GM18507 (cell line): Measurements from ENCODE around the gene NANOS1.
A peak's percentile ranks its signal among the peaks of the same experiment; 100 is the strongest.

Experiments used
- DNase-seq: peaks from one replicate; pipeline ENCODE4 v3.0.0; 2011; ENCODE audit warnings: low read depth; ENCODE audit not compliant: insufficient read length; ENCODE audit errors: extremely low spot score
- FAIRE-seq: peaks from 2 replicates; lab custom pipeline; 2011; peaks lifted over from hg19 to GRCh38; lab: Jason Lieb, UNC

NANOS1 gene

DNA sequence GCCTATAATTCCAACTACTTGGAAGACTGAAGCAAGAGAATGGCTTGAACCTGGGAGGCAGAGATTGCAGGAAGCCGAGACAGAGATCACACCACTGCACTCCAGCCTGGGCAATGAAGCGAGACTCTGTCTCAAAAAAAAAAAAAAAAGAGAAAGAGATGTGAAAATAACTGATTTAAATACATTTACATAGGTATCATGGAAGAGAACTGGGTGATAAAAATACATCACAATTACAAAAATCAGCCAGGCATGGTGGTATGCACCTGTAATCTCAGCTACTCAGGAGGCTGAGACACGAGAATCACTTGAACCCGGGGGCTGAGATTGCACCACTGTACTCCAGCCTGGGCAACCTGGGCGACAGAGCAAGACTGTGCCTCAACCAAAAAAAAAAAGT lies 19.8 kb downstream of the NANOS1 start:
- FAIRE-seq (no peak), DNase-seq (no peak)

DNA sequence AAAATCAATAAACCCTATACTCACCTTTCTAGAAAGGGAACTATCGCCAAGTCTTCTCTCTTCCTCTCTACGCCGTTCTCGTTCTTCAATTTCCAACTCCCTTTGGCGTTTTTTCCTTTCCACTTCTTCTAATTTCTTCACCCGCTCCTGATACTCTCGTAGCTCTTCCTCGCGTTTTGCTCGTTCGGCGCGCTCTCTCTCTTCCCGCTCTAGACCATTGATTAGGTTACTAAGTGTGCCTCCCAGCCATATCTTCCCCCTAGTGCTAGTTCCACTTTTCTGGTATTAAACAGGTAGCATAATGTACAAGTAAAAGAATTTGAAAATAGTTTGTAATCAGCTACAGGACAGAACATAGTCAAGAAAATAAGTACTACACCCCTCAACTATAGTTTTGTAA lies 20.3 kb downstream of the NANOS1 start:
- FAIRE-seq (no peak), DNase-seq (no peak)

DNA sequence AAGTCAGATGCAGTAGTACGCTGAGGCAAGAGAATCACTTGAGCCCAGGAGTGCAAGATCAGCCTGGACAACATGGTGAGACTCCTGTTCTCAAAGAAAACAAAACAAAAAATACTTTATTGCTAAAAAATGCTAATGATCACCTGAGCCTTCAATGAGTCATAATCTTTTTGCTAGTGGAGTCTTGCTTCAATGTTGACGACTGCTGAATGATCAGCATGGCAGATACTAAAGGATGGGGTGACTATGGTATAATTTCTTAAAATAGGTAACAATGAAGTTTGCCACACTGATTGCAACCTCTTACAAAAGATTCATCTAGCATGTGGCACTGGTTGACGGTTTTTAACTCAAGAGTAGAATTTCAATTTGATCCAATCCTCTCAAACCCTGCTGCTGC lies 22.3 kb downstream of the NANOS1 start:
- FAIRE-seq (no peak), DNase-seq (no peak)

DNA sequence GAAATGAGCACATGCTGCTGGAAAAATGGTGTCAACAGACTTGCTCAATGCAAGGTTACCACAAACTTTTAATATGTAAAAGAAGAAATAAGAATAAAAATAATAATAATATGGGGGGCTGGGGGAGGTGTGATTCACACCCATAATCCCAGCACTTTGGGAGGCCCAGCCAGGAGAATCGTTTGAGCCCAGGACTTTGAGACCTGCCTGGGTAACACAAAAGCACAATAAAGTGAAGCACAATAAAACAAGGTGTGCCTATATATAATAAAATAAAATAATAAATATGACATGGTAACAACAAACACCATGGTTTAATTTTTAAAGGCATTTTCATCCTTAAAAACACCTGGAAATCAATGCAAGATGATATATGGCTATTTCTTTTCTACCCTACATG lies 26.0 kb downstream of the NANOS1 start:
- DNase-seq: no peak
- FAIRE-seq: no peak

DNA sequence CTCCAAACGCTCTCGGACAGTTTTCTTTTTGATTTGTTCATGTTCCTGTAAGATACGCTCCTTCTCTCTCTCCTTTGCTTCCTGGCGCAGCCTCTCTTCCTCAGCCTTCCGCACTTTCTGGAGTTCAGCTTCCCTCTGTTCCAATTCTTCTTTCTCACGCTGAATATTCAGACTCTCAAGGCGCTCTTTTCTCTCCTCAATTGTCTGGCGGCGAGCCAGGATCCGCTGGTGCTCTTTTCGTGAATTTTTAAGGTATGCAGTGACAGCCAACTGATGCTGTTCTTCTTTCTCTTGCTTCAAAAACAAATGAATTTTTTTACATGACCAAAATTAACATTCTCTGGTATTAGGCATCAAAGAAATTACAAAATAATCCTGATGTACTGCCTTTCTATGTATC lies 28.5 kb downstream of the NANOS1 start:
- no peak for FAIRE-seq
- DNase-seq: no peak

DNA sequence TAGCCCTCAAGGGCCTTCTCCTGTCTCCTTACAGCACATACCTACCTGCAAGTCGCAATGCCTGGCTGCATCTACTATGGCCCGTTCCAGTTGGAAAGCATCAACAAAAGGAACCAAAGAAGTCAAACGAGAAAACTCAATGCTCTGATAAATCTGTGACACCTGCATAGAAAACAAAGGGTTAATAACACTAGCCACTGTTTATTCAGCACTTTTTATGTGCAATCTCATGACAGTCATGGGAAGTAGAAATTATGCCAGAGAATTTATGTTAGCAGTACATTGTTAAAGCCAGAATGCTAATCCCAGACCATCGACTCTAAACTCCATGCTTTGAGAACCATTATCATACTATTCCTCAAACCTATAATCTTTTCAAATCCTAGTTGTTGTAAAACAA lies 30.0 kb downstream of the NANOS1 start:
- DNase-seq: no peak
- no peak for FAIRE-seq

DNA sequence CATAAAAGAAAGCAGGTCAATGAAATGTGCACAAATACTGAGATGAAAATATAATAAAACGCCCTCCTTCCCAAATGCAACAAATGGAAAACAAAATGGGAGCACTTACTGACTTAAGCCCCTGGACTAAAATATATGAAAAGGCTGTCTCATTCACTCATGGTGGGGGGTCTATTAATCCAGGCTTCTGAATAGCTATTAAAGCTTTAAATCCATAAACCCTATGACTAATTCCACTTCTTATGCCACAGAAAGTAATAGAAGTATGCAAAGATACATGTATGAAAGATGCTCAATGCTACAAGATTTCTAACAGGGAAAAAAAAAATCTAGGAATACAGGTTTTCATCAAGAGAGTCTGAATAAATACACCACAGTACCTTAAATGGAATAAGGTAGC lies 30.6 kb downstream of the NANOS1 start:
- FAIRE-seq (no peak), DNase-seq (no peak)

DNA sequence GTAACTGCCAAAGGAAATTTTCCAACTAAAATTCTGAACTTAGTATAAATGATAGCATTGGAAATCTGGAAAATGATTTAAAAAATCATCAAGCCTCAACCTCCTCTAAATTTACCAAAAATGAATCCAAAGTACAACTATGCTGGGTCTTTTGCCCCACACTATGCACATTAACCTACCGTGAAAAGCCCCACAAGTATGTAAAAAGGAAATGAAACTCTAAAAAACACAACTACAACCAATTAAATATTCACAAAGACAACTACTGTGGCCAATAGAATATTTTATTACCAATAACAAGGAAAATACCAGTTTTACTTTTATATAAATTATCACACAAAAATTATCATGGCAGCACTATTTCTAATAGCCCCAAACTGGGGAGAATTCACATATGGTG lies 31.8 kb downstream of the NANOS1 start:
- FAIRE-seq: peak; percentile 39
- DNase-seq: no peak

DNA sequence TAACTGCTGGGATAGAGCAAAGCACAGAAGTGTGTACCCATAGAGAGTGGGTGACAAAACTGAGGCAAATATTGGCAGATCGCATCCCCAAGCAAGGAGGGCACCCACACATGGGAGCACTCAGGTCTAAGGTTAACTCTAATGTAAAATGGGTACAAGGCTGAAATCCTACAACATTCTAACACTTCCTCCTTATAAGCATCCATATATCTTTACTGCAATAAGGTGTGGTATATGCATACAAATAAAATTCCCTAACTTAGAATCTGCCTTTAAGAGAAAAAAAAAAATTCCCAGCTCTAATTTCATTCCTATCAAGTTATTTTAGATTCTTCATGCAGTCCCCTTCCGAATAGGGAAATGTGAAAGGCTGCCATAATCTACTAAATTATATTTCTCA lies 32.4 kb downstream of the NANOS1 start:
- FAIRE-seq: no peak
- no peak for DNase-seq

DNA sequence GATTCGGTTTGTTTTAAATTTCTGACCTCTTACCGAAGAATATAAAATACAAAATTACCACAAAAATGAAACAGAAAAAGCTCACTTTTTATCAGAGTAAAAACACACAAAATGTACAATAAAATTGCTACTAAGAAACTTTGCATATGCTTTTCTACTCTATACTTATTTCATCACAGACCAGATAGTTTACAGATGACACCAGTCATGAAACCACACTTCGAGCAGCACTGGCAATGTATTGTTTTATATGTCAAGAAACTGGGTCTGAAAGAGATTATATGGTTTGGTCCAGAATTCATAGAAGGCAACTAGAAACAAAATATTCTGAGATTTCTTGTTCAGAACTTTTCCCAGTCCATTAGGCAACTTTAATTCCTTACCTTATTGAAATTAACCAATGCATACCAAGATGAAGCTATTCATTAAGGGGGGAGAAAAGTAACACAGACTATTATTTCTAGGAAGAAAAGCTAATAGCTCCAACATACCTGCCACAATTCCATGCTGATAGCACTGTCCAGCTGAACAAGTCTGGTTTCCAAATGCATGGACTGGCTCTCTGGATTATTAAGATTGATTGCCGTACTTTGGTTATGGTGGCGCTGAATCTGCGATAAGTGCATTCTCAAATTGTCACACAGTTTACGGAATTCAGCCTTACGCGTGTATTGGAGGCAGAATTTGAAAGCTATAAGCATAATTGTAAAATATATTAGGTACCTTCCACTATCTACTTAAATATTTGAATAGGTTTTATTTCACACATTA lies 41.1 kb downstream of the NANOS1 start:
- FAIRE-seq (no peak), DNase-seq (no peak)

DNA sequence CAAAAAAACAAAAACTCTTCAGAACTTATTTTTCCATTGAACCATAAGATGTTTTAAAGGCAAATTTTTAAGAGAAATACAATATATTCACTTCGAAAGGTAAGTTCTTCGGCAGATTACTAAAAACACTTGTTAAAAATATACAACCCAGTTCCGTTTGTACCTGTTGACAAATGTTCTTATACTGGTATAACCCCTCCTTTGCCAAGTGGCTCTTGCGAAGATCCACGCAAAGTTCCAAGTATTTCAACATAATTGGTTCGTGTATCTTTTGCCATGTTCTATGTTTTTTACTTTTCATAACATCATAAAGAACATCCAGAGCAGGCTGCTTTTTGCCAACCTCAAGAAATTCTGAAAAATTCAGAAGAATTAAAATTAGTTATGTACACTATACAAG lies 44.1 kb downstream of the NANOS1 start:
- FAIRE-seq: peak; percentile 9
- DNase-seq: no peak

DNA sequence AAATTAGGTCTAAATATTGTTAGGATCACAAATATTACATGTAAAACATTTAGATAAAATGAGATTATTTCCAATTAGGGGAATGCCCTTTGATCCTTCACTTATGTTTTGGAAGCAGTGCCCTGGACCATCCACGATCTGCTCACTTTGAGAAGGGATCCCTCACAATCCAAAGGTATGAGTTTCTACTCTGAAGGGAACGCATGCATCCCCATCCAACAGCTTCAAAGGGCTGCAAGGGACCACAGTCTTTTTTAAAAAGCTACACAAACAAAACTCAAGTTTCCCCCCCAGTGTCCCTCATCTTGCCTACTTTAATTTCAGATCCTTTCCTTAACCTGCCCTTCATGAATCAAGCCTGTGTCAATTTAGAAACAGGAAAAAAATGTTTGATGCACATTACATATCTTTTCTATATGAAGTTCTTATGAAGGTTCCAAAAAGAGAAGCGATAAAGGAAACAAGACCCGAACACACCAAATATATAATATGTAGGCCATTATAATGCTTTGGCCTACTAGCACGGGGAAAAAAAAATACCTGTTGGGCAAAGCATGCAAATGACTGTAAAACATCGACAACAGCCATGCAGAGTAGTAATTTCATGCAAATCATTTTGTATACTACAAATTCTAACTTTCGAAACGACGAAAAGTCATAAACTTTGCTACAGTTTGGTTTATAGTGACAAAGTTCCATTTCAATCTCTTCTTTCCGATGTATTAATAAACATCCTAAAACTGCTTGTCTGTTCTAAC lies 49.1 kb downstream of the NANOS1 start:
- FAIRE-seq: peak; percentile 42

DNA sequence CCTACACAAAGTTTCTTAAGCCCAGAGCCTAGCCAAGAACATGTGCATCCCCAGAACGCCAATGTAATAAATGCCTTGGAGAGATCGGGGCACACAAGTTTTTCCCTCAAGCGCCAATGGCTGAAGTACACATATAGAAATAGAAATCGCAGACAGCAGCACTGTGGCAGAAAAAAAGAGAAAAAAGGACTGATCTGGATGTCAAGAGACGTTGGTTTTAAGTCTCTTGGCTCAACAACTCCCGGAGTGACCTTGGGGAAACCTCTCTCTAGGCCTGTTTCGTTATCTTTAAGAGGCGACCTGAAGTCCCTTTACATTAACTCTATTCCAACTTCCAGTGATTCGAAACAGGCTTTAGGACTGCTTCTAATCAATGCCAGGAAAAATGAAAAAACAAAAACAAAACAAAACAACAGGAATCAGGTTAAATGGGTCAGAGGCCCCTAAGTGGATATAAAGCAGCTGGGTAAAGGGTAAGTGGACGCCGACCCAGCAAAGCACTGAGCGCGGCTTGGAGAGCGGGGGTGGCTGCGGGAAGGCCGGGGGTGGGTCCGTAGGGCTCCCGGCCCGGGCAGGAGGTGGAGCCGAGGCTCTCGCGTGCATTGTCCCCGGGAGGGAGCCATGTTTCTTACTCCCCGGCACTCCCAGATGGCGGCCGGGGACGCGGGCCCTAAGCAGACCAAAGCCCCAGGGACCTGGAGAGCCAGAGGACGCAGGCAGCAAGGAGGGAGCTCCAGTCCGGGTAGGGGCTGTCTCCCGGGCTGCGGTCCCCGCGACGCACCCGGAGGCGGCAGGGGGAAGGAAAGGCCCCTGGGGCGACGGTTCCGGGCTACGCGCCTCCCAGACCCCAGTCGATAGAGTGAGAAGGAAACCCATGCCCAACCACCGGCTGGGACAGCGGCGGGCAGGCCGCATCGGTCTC lies 50.3 kb downstream of the NANOS1 start:
- DNase-seq: peak; percentile 68
- FAIRE-seq: peak; percentile 81

More for the DNA sequence above, 49.1 kb downstream of the NANOS1 start:
- no peak for DNase-seq

DNA sequence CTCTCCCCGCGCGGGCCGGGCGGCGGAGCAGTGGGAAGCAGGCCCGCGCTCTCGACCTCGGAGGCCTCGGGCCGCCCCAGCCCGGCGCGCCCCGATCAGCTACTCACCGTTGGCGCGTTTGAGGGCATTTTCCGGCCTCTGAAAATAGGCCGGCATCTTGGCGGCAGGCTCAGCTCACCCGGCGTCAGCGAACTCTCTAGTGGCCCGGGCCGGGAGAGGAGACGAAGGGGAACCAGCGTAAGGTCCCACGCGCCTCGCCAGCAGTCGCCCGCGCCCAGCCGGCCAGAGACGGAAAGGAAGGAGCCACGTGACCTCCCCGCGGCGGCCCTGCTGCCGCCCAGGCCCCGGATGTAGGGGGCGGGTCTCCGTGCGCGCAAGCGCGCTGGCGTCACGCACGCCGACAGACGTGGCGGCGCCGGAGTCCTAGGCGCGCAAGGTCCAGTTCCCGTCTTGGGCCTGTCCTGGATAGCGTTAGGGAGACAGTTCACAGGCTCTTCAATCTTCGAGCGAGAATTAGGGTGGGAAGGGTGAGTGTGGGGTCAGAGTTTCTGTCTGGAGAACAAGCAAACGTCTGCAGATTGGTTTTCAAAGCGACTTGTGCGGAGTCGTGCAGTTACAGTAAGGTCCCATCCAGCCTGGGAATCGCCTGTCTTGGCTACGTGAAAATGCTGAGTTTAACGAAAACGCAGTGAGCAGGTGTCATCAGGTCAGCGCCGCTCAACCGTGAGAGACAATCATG lies 51.2 kb downstream of the NANOS1 start, which contains the start of gene EIF3A:
TSS of gene EIF3A (minus strand) at position 297 of the 739 bp plus-strand sequence. CDS start at position 156, 141 bp downstream.
- peak; percentile 94 for FAIRE-seq
- DNase-seq: peak; percentile 94
